ENCODE data around the gene CNBP.

DNA sequence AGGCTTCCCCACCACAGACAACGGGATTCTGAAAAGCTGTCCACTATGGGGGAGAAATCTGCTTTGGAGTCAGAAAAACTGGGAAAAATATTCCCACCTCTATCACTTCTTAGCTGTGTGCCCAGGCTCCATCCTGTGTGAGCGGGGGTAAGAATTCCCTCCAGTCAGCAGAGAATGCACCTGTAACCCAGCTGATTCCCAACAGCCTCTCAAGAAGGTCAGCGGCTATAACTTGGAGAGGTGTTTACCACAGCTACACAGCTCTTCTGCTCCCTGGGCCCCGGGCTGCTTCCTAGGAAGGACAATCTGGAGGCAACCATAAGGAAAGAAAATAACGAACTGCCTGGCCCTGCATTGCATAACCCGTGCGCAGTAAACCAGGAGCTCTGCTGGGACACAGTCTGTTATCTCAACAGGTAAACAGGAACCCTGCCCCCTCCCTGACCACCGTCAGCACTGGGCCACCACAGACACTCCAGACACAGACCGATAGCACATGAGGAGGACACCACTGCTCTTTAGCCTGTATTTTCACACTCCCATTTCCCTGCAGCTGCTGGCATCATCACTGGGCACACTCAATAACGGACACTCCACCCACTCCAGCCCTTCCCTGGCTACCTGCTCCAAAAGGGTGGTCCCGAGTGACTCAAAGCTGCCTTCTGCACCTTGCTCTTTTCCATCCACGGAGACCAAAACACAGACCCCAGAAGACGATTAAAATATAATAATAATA is 64.2 kb downstream of the CNBP start:
- no peak for TF ChIP-seq EZH2 (IDR thresholded peaks at IDR 0.05; ENCODE audit: borderline replicate concordance, low read depth, low read length, poor library complexity, severe bottlenecking)
- no peak for TF ChIP-seq CTCF (conservative IDR thresholded peaks at IDR 0.05; ENCODE audit: low read depth, low read length)

Data from A673 (cell line).